ENCODE measurements around the gene SLC35F4. TPM values are rescaled to one million over a fixed set of nuclear protein-coding genes. Genes with fewer than 3 reads are reported as not detected.

Gene SLC35F4
- polyA plus RNA-seq, 5 donors, result 0.10 to 0.30 (median 0.18) TPM

- no peak for DNase-seq
Observed at GRCh38 chr14:57533214-57533613, 332.7 kb downstream of the SLC35F4 start.

DNA sequence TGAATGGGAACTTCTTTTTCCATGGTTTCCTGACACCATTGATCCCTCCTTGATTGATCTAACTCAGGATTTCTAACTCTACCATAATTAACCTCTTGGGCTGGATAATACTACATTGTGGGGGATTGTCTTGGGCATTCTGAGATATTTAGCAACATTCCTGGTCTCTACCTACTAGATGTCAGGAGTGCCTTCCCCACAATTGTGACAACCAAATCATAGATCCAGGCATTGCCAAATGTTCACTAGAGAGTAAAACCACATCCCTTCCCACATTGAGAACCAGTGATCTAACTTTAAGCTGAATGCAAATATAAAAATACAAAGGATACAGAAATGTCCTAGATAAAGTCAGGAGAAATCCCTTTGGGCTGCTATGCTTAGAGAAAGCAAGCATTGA lies 335.3 kb downstream of the SLC35F4 start:
- no peak for DNase-seq

DNA sequence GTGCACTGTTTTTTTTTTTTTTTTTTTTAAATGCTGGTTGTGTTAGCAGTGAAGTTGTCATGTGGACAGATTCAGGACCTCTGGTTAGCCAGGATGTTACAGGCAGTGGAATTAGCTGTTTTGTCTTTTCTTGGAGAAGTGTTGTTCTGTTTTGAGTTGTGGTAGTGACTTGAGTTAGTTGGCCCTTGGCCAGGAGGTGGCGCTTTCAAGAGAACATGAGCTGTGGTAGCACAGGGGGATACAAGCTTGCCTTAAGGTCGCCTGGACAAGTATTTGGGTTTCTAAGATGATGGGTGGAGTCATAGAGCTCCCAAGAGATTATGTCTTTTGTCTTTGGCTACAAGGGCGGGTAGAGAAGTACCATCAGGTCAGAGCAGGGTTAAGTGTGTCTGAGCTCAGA lies 338.9 kb downstream of the SLC35F4 start:
- no peak for DNase-seq

GRCh38 chr14:57519043-57519442 lies 346.8 kb downstream of the SLC35F4 start:
- no peak for DNase-seq
